Measurements from ENCODE around the gene CD3E.

CD3E gene

DNA sequence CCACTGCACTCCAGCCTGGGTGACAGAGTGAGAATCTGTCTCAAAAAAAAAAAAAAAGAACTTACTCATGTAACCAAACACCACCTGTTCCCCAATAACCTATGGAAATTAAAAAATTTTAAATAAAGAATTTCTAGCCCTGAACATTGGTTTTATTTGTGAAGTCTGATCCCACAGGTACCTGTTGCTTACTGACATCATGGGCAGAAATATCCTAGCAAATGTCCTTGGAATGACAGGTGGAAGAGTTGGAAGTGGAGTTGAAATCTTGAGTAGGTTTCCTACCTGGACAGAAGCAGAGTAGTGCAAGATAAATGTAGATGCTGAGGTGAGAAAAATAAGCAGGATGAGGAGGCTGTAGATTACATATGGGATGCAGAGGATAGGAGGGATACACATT is 20.8 kb downstream of the CD3E start:
- Histone ChIP-seq H3K9ac (ENCODE audit: low read length) (no peak overlapping the region), H3K36me3 (ENCODE audit: control insufficient read depth, insufficient read depth, low read length) (no peaks in the 10 kb centered on the region), H3K4me1 (ENCODE audit: control insufficient read depth, insufficient read depth, low read length) (no peaks in the 10 kb centered on the region), H3K9me3 (ENCODE audit: control insufficient read depth, insufficient read depth, low read depth, low read length) (no peaks in the 10 kb centered on the region), H3K4me3 (ENCODE audit: low read depth, low read length) (no peak overlapping the region), H3K27ac (ENCODE audit: low read depth, low read length) (no peak overlapping the region), H3K27me3 (ENCODE audit: control insufficient read depth, insufficient read depth, low read length) (no peaks in the 10 kb centered on the region)

DNA sequence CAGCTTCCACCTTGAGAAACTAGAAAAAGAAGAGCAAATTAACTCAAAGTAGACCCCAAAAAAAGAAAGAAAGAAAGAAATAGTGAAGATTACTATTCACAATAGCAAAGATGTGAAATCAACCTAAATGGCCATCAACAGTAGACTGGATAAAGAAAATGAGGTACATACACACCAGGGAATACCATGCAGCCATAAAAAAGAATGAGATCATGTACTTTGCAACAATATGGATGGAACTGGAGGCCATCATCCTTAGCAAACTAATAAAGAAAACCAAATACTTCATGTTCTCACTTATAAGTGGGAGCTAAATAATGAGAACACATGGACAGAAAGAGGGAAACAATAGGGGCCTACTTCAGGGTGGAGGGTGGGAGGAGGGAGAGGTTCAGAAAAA is 24.2 kb downstream of the CD3E start:
- H3K9ac ChIP-seq (ENCODE audit: low read length) = no peak overlapping the region
- no peak overlapping the region for H3K27ac ChIP-seq (ENCODE audit: low read depth, low read length)
- no peaks in the 10 kb centered on the region for H3K27me3 ChIP-seq (ENCODE audit: control insufficient read depth, insufficient read depth, low read length)
- H3K4me3 ChIP-seq (ENCODE audit: low read depth, low read length) = no peak overlapping the region
- no peaks in the 10 kb centered on the region for H3K36me3 ChIP-seq (ENCODE audit: control insufficient read depth, insufficient read depth, low read length)
- H3K9me3 ChIP-seq (ENCODE audit: control insufficient read depth, insufficient read depth, low read depth, low read length) = peaks cover 5% of the 10 kb centered on the region; the same call in 1 of the 2 replicates
- no peaks in the 10 kb centered on the region for H3K4me1 ChIP-seq (ENCODE audit: control insufficient read depth, insufficient read depth, low read length)

DNA sequence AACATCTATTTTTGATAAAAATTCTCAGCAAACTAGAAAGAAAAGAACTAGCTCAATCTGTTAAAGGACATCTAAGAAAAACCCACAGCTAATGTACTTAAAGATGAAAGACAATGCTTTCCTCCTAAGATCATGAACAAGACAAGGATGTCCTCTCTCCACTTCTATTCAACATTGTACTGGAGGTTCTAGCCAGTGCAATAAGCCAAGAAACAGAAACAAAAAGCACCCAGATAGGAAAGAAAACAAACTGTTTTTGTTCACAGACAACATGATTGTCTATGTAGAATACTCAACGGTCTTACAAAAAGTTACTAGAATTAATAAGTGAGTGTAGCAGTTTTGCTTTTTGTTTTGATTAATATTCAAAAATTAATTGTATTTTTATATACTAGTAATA is 30.2 kb downstream of the CD3E start:
- Histone ChIP-seq H3K27ac (ENCODE audit: low read depth, low read length) (no peak overlapping the region), H3K9me3 (ENCODE audit: control insufficient read depth, insufficient read depth, low read depth, low read length) (peaks cover 7% of the 10 kb centered on the region; the same call in 1 of the 2 replicates), H3K27me3 (ENCODE audit: control insufficient read depth, insufficient read depth, low read length) (no peaks in the 10 kb centered on the region), H3K36me3 (ENCODE audit: control insufficient read depth, insufficient read depth, low read length) (no peaks in the 10 kb centered on the region), H3K4me3 (ENCODE audit: low read depth, low read length) (no peak overlapping the region), H3K9ac (ENCODE audit: low read length) (no peak overlapping the region), H3K4me1 (ENCODE audit: control insufficient read depth, insufficient read depth, low read length) (no peaks in the 10 kb centered on the region)

DNA sequence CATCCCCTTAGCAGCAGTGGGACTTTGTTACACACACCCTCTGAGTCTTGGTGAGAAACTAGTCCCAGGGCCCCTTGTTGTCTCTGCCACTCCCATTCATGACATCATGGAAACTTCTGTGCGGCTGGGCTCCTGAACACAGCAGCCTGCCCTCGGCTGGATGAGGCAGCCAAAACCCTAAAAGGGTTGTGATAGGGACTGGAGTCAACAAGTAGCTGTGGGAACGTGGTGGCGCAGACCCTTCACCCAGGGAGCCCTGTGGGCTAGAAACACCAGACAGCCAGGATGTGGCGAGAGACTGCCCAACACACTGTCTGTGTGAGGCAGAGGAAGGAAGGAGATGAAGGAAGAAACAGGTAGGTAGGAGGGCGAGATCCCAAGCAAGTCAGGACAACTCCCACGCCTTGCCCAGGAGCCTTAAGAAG is 34.1 kb downstream of the CD3E start:
- H3K27ac ChIP-seq (ENCODE audit: low read depth, low read length) = no peak overlapping the region
- no peaks in the 10 kb centered on the region for H3K27me3 ChIP-seq (ENCODE audit: control insufficient read depth, insufficient read depth, low read length)
- H3K4me3 ChIP-seq (ENCODE audit: low read depth, low read length) = no peak overlapping the region
- no peaks in the 10 kb centered on the region for H3K36me3 ChIP-seq (ENCODE audit: control insufficient read depth, insufficient read depth, low read length)
- H3K4me1 ChIP-seq (ENCODE audit: control insufficient read depth, insufficient read depth, low read length) = 0 out of 2 replicates have a peak, but pooled peaks cover 6% of the 10 kb centered on the region
- peaks cover 3% of the 10 kb centered on the region; the same call in 1 of the 2 replicates for H3K9me3 ChIP-seq (ENCODE audit: control insufficient read depth, insufficient read depth, low read depth, low read length)
- no peak overlapping the region for H3K9ac ChIP-seq (ENCODE audit: low read length)

DNA sequence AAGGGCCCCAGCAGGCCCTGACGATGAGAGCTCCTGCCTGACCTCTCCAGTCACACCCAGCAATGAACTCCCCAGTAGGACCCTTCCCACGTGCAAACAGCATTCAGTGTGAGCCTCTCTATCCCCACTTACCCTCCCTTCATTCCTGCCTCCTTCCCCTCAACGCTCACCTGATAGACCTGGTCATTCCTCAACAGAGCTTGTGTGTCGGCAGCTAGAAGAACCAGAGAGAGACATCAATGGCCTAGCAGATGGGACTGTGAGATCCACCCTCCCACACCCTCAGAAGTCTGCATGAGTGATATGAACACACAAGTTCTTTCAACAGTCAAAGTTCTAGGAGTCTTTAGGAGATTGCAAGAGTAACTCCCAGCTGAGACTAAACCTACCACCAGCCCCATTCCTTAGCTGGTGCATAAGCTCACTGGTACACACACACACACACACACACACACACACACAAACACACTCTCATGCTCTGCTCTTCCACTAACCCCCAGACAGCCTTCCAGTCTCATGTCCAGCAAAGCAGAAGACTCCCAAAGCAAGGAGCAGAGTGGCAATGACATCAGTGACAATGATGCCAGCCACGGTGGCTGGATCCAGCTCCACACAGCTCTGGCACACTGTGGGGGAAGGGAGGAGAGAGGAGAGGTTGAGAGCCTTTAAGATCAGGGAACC is 34.9 kb downstream of the CD3E start:
- Histone ChIP-seq H3K27me3 (ENCODE audit: control insufficient read depth, insufficient read depth, low read length) (no peaks in the 10 kb centered on the region), H3K4me3 (ENCODE audit: low read depth, low read length) (no peak overlapping the region), H3K9me3 (ENCODE audit: control insufficient read depth, insufficient read depth, low read depth, low read length) (no peaks in the 10 kb centered on the region), H3K4me1 (ENCODE audit: control insufficient read depth, insufficient read depth, low read length) (0 out of 2 replicates have a peak, but pooled peaks cover 6% of the 10 kb centered on the region), H3K27ac (ENCODE audit: low read depth, low read length) (no peak overlapping the region), H3K9ac (ENCODE audit: low read length) (no peak overlapping the region), H3K36me3 (ENCODE audit: control insufficient read depth, insufficient read depth, low read length) (no peaks in the 10 kb centered on the region)

DNA sequence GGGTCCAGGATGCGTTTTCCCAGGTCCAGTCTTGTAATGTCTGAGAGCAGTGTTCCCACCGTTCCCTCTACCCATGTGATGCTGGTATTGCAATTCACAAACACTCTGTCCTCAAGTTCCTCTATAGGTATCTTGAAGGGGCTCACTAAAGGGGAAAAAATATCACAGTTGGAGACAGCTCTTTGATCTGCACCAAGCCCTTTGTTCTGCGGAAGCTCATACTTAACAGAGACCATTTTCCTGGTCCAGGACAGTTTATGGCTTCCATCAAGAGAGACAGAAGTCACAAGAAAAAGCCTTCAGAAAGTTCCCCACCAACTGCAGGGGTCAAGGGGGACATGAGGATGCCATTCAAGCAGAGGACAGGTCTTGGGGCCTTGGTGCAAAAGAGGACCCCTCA is 35.9 kb downstream of the CD3E start:
- no peaks in the 10 kb centered on the region for H3K36me3 ChIP-seq (ENCODE audit: control insufficient read depth, insufficient read depth, low read length)
- H3K4me1 ChIP-seq (ENCODE audit: control insufficient read depth, insufficient read depth, low read length) = 0 out of 2 replicates have a peak, but pooled peaks cover 6% of the 10 kb centered on the region
- peaks cover 2% of the 10 kb centered on the region; the same call in 1 of the 2 replicates for H3K27me3 ChIP-seq (ENCODE audit: control insufficient read depth, insufficient read depth, low read length)
- no peaks in the 10 kb centered on the region for H3K9me3 ChIP-seq (ENCODE audit: control insufficient read depth, insufficient read depth, low read depth, low read length)
- no peak overlapping the region for H3K4me3 ChIP-seq (ENCODE audit: low read depth, low read length)
- H3K9ac ChIP-seq (ENCODE audit: low read length) = no peak overlapping the region
- H3K27ac ChIP-seq (ENCODE audit: low read depth, low read length) = no peak overlapping the region

DNA sequence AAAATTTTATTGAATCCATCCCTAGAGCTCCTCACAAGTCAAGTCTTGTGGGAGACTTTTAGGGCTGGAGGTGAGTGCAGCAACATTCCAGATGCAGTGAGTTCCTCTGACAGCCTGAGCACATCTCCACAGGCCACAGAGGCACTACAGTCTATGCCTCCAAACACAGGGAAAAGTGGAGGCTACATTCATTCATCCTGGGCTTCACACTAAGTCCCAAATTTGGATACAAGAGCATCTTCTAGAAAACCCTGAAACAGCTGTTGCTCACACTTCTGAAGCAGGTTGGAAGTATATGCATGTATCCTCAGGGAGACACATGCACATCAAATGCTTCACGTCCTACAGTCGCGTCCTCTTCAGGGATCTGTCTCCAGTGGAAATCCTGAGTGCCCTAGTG is 36.7 kb downstream of the CD3E start:
- H3K9ac ChIP-seq (ENCODE audit: low read length) = no peak overlapping the region
- no peak overlapping the region for H3K27ac ChIP-seq (ENCODE audit: low read depth, low read length)
- no peak overlapping the region for H3K4me3 ChIP-seq (ENCODE audit: low read depth, low read length)
- H3K27me3 ChIP-seq (ENCODE audit: control insufficient read depth, insufficient read depth, low read length) = peaks cover 6% of the 10 kb centered on the region; the same call in 1 of the 2 replicates
- H3K36me3 ChIP-seq (ENCODE audit: control insufficient read depth, insufficient read depth, low read length) = no peaks in the 10 kb centered on the region
- H3K4me1 ChIP-seq (ENCODE audit: control insufficient read depth, insufficient read depth, low read length) = 0 out of 2 replicates have a peak, but pooled peaks cover 6% of the 10 kb centered on the region
- H3K9me3 ChIP-seq (ENCODE audit: control insufficient read depth, insufficient read depth, low read depth, low read length) = no peaks in the 10 kb centered on the region

DNA sequence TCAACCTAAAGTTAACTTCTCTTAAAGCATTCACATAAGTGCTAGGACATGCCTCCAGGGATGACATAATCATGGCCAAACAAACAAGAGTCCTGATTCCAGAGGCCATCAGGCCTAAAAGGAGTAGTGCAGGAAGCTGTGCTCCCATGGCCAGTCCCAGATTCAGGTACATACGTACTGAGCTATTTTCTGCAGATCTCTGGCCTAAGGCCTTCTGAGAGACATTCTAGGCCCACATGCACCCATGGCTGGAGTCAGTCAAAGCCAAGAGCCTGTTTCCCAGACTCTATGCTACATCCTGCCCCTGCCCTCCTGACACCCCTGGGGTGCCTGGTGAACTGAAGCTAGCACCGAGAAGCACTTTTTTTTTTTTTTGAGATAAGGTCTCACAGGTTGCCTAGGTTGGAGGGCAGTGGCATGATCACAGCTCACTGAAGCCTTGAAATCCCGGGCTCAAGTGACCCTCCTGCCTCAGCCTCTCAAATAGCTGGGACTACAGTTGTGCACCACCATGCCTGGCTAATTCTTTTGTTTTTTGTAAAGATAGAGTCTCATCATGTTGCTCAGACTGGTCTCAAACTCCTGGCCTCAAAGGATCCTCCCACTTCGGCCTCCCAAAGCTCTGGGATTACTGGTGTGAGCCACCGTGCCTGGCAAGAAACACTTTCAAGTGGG is 37.4 kb downstream of the CD3E start:
- Histone ChIP-seq H3K9ac (ENCODE audit: low read length) (no peak overlapping the region), H3K36me3 (ENCODE audit: control insufficient read depth, insufficient read depth, low read length) (no peaks in the 10 kb centered on the region), H3K4me3 (ENCODE audit: low read depth, low read length) (no peak overlapping the region), H3K4me1 (ENCODE audit: control insufficient read depth, insufficient read depth, low read length) (0 out of 2 replicates have a peak, but pooled peaks cover 6% of the 10 kb centered on the region), H3K27ac (ENCODE audit: low read depth, low read length) (no peak overlapping the region), H3K9me3 (ENCODE audit: control insufficient read depth, insufficient read depth, low read depth, low read length) (no peaks in the 10 kb centered on the region), H3K27me3 (ENCODE audit: control insufficient read depth, insufficient read depth, low read length) (peaks cover 6% of the 10 kb centered on the region; the same call in 1 of the 2 replicates)

DNA sequence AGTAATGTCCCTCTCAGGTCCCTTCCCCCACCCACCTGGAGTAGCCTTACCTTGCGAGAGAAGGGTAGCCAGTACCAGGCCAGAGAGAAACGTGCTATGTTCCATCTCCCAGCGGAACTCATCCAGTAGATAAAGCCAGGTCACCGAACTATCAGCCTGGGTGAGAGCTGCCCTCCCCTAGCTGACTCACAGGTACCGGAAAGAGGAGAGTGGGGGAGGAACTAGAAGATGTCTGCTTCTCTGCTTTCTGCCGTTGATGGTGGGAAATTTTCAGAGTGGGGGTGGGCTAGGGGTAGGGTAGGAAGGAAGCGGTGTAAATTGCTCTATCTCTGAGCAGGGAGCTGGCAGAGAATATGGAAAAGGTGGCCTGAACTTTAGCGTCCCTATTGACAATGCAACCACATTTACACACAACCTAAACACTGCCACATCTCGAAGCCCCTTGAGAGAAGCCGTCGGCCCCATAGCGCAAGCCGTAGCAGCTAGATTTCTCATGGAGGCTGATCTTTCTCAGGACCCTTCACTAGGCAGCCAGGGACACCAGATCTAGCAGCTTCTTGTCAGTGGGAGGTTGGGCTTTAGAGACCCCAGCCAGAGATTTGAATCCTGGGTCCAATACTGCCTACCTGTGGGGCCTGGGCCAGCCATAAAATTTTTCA is 38.1 kb downstream of the CD3E start, which contains the start of gene CD3D:
Gene CD3D (minus strand): TSS at position 203 of the 659 bp plus-strand sequence. CDS start 98 bp downstream, at position 105.
- Histone ChIP-seq H3K4me1 (ENCODE audit: control insufficient read depth, insufficient read depth, low read length) (0 out of 2 replicates have a peak, but pooled peaks cover 6% of the 10 kb centered on the region), H3K4me3 (ENCODE audit: low read depth, low read length) (no peak within 1 kb of the TSS), H3K27ac (ENCODE audit: low read depth, low read length) (no peak within 1 kb of the TSS)

DNA sequence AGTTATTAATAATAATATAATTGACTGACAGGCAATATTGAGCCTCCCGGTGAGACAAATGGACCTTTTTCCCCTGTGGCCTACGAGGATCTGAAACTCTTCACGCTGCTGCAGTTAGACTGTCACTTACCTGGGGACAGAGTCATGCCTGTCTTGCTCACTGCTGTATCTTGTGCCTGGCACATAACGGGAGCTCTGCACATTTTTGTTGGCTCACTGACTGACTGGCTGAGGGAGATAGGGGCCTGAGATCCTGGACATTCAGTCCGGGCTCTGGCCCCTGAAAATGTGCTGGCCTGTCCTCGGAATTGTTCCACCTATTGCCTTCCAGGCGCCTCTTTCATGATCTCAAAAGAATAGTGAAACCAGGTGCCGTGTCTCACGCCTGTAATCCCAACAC is 38.7 kb downstream of the CD3E start:
- H3K4me1 ChIP-seq (ENCODE audit: control insufficient read depth, insufficient read depth, low read length) = 0 out of 2 replicates have a peak, but pooled peaks cover 6% of the 10 kb centered on the region

More for the DNA sequence above, 38.1 kb downstream of the CD3E start, which contains the start of gene CD3D:
- no peaks in the 10 kb centered on the region for H3K9me3 ChIP-seq (ENCODE audit: control insufficient read depth, insufficient read depth, low read depth, low read length)
- H3K27me3 ChIP-seq (ENCODE audit: control insufficient read depth, insufficient read depth, low read length) = peaks cover 9% of the 10 kb centered on the region; the same call in 1 of the 2 replicates
- H3K9ac ChIP-seq (ENCODE audit: low read length) = no peak within 1 kb of the TSS
- no peaks in the 10 kb centered on the region for H3K36me3 ChIP-seq (ENCODE audit: control insufficient read depth, insufficient read depth, low read length)

More for the DNA sequence above, 38.7 kb downstream of the CD3E start:
- Histone ChIP-seq H3K9me3 (ENCODE audit: control insufficient read depth, insufficient read depth, low read depth, low read length) (no peaks in the 10 kb centered on the region), H3K4me3 (ENCODE audit: low read depth, low read length) (no peak overlapping the region), H3K27ac (ENCODE audit: low read depth, low read length) (no peak overlapping the region), H3K36me3 (ENCODE audit: control insufficient read depth, insufficient read depth, low read length) (no peaks in the 10 kb centered on the region), H3K27me3 (ENCODE audit: control insufficient read depth, insufficient read depth, low read length) (peaks cover 15% of the 10 kb centered on the region; the same call in 1 of the 2 replicates), H3K9ac (ENCODE audit: low read length) (no peak overlapping the region)

Measured in HUES6 (cell line).